ENCODE data around the gene AGR2.

DNA sequence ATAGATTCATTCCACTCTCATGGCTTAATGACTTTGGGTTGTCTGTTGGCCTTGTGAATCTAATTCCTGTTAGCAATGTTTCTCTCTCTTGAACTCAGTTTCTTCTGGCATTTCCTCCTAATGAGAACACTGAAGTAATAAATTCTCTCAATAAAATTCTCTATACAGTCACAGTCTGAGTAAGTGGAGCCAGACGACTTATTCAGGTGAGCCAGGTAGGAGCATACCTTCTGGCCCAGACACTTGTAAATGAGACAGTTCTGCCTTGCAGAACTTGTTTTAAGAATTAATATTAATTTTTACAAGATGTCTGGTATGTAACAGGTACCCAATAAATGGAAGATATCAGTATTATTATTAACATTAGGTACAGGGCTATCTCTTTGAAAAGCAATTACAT, 28.6 kb upstream of the AGR2 start:
- TF ChIP-seq, protein P1, sequence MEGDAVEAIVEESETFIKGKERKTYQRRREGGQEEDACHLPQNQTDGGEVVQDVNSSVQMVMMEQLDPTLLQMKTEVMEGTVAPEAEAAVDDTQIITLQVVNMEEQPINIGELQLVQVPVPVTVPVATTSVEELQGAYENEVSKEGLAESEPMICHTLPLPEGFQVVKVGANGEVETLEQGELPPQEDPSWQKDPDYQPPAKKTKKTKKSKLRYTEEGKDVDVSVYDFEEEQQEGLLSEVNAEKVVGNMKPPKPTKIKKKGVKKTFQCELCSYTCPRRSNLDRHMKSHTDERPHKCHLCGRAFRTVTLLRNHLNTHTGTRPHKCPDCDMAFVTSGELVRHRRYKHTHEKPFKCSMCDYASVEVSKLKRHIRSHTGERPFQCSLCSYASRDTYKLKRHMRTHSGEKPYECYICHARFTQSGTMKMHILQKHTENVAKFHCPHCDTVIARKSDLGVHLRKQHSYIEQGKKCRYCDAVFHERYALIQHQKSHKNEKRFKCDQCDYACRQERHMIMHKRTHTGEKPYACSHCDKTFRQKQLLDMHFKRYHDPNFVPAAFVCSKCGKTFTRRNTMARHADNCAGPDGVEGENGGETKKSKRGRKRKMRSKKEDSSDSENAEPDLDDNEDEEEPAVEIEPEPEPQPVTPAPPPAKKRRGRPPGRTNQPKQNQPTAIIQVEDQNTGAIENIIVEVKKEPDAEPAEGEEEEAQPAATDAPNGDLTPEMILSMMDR (IDR thresholded peaks at IDR 0.05; ENCODE audit: insufficient read depth, low read depth, low read length), result no peak
- TF ChIP-seq EZH2 (IDR thresholded peaks at IDR 0.05; ENCODE audit: insufficient read depth, low read length), result no peak
